Skin of body (tissue), 2 donors: ENCODE measurements around the gene TMTC2. TPM values are rescaled to one million over a fixed set of nuclear protein-coding genes. Genes with fewer than 3 reads are reported as not detected.
"Not testable (repeated sequence)": the region's sequence is repeated elsewhere in the genome, so short reads cannot be mapped to it uniquely, and the experiment has no call there.

Source experiments
- DNase-seq: peaks from one replicate; lab custom pipeline; 2025; lab: John Stamatoyannopoulos, UW
- total RNA-seq: library from RNA; depleted of rRNA; stranded (reverse); fragments of >200 nt; gene quantifications from one replicate; pipeline ENCODE4 v1.2.3, GENCODE V29; 2014

The TMTC2 gene
- total RNA-seq, 1 donor from 2014 or later: 37.3 TPM

- DNase-seq: no peak
Observed at GRCh38 chr12:82839796-82840195, 153.1 kb downstream of the TMTC2 start.

GRCh38 chr12:82841487-82841904, 154.8 kb downstream of the TMTC2 start:
- peak; percentile 73 for DNase-seq

DNA sequence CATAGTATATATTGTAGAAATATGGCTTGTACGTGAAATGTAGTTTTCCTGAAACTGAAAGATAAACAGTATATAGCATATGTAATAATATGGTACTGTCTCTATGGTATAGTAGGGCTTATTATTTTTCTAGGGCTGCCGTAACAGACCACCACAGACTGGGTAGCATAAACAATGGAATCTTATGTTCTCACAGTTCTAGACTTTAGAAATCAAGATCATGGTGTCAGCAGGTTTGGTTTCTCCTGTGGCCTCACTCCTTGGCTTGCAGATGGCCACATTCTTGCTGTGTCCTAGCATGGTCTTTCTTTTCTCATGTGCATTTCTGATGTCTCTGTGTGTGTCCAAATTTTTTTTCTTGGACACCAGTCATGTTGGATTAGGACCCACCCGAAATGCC, 155.8 kb downstream of the TMTC2 start:
- no peak for DNase-seq

DNA sequence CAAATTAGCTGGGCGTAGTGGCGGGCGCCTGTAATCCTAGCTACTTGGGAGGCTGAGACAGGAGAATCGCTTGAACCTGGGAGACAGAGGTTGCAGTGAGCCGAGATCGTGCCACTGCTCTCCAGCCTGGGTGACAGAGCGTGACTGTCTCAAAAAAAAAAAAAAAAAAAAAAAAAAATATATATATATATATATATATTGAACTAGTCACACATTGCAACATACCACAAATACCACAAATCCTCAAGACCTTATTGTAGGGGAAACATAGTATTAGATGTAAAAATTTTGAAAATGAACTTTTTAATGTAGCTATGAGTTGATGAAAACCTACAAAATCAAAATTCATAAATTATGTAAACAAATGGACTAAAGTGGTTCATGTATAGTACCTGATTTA, 158.4 kb downstream of the TMTC2 start:
- DNase-seq: not testable (repeated sequence)

DNA sequence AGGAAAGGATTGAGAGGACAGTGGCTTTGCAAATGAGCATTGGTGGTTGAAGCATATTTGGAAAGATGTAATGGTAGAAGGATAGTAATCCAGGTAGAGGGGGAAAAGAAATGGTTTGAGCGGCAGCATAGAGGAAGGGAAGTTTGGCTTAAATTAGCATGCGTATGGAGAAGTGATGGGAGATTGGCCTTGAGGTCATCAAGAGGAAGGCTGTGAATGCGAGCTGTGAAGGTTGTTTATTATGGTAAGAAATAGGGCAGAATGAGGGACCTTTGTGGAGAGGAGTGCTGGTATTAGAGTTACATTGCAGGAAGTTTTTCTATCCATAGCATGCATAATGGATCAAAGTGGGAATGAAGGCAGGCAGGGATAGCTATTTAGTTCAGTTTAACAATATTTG, 162.1 kb downstream of the TMTC2 start:
- no peak for DNase-seq

DNA sequence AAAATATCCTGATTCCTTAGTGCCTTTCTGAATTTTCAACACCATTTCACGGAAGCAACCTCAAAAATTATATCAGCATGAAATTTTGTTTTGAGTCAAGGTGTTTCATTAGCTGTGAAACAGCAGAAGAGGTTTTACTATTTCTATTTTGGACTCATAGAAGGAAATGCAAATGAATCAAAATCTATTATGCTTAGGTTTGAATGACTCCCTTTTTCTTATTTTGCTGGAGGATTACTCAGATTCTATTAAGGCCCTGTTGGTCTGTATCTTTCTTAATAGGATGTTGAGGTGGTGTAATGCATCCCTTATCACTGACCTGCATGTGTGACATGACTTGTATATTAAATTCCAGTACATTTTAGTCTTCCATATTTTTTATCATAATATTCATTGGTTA, 165.8 kb downstream of the TMTC2 start:
- no peak for DNase-seq

- DNase-seq: no peak
Observed at GRCh38 chr12:82855872-82856271, 169.2 kb downstream of the TMTC2 start.

DNA sequence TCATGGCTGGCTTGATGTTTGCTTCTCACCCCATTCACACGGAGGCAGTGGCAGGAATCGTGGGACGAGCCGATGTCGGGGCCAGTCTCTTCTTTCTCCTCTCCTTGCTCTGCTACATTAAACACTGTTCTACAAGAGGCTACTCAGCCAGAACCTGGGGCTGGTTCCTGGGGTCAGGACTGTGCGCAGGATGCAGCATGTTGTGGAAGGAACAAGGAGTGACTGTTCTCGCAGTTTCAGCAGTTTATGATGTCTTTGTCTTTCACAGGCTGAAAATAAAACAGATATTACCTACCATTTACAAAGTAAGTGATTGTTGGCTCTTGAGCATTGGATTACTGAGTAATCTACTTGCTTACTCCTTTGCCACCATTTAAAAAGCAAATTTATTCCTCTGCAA, 170.6 kb downstream of the TMTC2 start:
- DNase-seq: no peak

- no peak for DNase-seq
Observed at GRCh38 chr12:82857911-82858533, 171.3 kb downstream of the TMTC2 start.

GRCh38 chr12:82858534-82858917, 171.8 kb downstream of the TMTC2 start:
- no peak for DNase-seq

DNA sequence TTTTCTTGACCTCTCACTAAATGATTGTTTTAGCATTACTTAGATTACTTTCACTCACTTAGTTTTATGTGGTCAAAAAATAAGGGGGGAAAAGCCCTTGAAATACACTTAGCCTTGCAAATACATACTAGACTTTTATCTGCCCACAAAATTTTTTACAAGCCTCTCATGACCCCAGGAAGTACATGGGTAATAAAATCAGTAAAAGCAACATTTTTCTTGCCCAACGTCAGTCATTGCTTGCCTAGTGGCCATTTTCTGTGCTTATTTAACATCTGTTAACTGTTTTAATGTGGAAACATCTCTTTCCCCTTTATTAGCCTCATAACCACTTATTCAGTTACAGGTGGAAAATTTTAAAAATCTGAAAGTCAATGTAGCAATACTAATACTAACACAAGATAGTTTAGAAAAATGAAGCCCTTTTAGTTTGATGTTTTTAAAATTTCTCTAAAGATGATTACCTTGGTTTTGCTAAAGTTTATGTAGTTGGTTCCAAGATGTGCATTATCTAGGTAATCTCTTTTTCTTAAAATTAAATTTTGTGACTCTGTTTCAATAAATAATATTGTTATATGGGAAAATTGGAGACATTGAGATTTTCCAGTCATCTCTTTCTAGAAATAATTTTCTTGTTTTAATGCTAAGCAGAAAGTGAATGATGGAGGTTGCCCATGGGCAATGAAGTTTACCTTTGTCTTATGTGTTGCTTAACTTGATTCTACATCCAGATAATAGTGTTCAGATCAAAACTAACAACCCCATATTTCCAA, 175.5 kb downstream of the TMTC2 start:
- DNase-seq: no peak

DNA sequence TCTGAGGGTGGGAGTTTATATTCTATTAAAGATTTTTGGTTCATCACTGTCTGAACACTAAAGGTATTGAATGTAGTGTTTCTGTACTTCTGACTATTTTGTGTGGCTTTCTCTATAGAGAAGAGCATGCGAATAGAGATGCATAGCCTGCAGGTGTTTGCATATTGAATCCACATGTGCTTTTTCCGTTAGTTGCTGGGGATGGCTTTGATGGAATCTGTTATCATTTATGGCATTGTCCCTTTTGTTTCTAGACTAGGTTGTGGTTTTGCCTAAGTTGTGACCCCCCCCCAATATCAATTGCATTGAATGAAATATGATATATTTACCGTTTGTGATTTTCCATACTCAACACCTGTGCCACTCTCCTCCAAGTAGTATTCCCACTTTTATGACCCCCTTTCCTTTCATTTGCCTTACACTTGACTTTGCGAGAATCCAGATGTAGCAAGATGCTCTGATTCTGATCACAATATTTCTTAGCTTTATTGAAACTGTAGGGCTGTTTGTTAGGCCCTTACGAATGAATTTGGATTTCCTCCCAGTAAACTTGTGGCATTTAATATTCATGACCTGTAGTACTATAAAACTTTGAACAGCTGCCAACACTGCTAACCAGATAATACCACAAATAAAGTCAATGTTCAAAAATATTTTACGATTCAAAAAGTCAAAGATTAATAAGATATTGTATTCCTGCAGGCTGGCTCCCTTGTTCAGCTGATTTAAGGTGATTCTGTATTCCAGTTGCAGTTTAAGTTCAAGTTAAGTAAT, 176.4 kb downstream of the TMTC2 start:
- no peak for DNase-seq

GRCh38 chr12:82866227-82866775, 179.6 kb downstream of the TMTC2 start:
- no peak for DNase-seq

GRCh38 chr12:82866946-82867345, 180.2 kb downstream of the TMTC2 start:
- no peak for DNase-seq

DNA sequence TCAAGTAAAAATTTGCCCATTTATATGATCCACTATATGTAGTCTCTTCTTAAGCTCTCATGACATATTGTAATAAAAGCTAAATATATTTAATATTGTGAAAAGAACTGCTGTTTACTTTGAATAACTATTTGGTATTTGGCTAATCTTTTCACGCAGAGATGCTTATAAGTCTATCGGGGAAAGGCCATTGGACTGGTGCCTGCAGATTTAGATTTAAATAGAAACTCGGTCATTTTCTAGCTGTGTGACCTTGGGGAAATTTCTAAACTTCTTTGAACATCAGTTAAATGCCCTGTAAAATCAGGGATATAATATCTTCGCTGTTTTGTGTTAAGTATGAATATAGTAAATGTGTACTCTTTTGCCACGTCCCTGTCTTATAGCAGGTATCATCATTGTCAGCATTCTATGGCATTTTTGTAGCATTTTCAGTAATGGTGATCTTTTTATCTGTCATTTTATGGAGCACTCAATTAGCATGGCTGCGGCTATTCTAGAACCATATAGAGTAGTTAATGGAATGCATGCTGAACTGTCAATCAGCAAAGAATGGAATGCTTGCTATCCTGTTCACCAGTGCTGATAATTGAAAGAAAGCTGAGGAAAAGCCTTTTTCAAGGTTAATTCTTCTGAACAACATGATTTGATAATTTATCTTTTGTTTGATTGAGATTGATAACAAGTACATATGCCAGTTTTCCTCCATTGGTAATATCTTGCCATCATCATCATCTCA, 181.2 kb downstream of the TMTC2 start:
- no peak for DNase-seq

DNA sequence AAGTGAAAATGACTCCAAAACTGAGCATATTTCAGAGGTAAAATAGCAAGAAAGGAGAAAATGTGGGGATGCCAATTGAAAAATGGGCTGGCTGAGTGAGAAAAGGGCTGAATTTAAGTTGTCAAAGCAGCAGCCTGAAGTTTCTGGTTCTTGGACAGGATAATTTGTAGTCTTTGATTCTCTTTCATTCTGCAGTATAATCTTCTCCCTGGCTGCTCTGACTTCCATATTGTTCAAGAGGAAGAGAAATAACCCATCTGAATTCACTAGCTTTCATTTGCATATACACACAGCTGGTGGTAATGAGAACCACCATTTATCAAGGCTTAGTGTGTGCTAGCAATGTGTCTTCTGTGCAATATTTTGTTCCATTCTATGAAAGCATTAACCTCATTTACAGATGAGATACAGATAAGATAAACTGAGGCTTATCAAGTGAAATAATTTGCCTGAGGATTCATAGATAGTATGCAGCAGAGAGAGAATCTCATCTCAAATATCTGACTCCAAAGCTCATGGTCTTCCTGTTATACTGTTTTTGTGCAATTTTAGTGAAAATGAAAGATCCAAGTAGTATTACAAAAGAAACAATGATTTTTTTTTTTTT, 184.2 kb downstream of the TMTC2 start:
- DNase-seq: no peak

DNA sequence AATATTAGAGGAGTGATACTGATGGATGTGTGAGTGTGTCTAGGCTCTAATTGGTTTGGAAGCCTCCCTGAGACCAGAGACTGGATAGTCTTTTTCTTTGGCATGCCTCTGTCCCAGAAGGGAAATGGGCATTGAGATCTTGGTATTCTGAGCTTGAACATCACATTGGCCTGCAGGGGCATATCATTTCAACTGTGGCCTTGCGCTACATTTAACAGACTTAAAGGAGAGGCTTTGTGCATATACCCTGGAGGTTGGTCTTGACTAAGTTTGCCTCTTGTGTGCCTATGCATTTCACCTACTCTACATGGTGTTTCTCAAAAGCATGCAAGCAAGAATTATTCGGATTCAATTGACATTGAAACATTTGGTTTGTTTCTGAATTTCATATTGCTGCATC, 185.4 kb downstream of the TMTC2 start:
- no peak for DNase-seq

DNA sequence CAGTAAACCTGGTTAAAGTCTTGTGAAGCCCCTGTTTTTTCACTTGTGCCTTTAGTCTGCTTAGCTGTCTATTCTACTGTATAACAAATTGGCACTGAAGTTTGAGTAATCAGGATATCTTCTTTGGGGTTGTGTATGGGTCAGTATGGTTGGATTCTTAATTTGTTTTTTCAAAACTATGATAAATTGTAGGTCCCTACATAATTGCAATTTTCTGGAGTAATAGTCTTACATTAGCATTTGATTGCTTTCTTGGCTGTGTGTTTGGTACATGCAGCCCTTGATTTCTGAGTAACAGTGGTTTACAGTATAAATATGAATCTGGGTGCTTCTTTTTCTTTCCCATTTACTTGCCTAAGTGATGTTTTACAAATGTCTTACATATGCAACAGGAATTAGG, 186.6 kb downstream of the TMTC2 start:
- DNase-seq: no peak

GRCh38 chr12:82873951-82874350, 187.2 kb downstream of the TMTC2 start:
- no peak for DNase-seq

DNA sequence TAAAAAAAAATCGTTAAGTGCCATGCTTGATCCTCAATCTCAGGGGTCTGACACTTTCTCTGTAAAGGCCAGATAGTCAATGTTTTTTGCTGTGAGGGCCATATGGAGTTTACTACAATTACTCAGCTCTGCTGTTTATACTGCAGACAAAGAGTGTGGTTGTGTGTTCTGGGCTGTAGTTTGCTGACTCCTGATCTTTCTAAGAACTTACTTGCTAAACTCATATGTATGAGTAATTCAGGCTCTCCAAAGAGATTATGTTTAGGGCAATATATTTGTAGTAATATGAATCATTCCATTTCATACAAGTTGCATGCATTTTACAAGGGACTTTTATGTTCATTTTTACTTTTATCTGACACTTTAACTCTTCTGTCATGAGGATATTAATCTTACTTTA, 188.2 kb downstream of the TMTC2 start:
- DNase-seq: no peak

DNA sequence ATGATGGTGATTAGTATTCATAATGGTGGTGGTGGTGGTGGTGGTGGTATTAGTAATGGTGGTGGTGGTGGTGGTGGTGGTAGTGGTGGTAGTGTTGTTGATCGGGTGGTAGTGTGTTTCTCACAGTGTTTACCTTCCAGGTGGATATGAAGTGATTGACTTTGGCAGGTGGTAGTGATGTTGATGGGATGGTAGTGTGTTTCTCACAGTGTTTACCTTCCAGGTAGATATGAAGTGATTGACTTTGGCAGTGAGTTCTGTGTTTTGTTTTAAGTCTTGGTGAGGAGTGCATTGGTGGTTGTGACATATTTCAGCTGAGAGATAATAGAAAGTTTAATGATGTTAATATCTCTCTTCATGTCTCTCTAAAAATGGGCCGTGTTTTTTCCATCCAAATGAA, 189.4 kb downstream of the TMTC2 start:
- no peak for DNase-seq
